CD1c-positive myeloid dendritic cell (primary cell): ENCODE data around the gene PALLD.

Experiments
- DNase-seq: peaks from one replicate; pipeline ENCODE4 v3.0.0-alpha.2; 2016; ENCODE audit errors: extremely low spot score

PALLD gene

DNA sequence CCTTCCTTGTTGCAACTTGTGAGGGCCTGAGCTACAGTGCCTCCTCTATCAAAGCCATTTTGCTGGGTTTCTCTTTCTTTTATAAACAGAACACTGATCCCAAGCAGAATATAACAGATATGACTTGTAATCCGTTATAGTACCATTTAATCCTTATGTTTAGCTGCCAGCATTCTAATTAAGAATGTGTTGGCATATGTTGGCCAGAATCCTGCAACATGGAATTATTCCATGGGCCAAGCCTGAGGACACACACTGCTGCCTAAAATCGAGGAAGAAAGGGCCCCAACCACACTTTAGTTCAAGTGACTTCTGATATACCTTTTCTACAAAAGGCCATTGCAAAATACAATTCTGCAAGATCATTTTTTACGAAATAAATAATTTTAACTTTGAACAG lies 28.0 kb downstream of the PALLD start:
- no peak for DNase-seq

DNA sequence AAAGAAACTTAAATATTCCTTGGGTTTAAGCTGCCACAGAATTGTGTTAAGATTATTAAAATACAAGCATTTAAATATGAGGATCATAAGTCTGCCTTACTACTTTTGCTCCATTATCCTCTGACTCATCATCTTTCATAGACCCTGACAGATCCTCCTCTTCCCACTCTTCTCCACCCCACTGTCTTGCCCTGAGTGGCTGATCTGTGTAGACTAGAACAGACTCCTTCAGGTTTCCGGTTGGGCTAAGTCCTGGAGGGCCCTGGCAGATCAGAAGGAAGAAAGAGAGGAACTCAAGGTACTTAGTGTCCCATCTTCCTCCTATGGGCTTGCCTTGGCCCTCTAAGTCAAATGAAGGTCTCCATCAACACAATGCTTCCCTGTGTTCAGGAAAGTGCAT lies 30.7 kb downstream of the PALLD start:
- no peak for DNase-seq

DNA sequence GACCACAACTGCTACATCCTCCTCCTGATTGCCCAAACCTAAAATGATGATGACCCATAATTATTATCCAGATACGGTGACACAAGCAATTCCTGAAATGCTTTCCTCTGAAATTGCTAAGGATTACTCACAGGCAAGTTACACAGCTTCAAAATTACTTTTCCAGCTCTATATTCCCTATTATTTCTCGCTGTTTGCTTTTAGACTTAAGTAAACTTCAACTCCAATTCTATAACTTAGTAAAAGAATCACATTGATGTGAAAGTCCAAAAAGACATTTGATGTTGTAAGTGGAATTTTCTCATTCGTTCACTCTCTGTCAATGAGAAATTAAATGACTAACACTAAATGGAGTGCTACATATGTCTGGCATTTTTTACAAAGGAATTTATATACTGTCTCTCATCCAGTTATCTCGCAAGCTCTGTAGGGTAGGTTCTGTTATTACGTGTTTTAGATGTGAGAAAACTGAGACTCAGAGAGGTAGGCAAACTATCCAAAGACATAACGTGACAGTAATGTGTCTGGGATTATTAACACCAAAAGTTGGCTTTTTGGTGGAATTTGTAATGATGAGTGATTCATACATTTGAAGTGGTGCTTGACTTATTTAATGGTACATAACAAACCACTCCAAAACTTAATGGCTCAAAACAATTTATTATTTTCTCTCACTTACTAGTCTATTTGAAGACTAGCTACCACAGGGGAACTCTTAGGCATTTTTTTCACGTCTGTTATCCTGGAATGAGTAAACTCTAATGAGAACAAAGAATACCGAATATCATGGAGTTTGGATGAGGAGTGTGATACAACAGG lies 31.5 kb downstream of the PALLD start:
- no peak for DNase-seq

DNA sequence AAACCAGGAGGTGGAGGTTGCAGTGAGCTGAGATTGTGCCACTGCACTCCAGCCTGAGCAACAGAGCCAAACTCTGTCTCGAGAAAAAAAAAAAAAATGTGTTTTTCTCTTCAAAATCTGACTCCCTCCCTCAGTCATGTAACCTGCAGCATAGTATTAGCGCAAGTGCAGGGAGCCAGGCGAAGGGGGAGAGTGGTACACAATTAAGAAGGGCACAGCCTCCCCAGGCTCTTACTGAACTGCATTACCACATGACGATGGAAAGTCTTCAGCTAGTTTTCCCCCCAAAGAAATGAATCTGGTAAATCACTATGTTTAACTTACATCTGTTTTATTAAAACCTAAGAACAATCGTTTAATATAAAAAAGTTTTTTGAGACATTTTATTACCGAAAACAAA lies 32.4 kb downstream of the PALLD start:
- DNase-seq, result no peak

DNA sequence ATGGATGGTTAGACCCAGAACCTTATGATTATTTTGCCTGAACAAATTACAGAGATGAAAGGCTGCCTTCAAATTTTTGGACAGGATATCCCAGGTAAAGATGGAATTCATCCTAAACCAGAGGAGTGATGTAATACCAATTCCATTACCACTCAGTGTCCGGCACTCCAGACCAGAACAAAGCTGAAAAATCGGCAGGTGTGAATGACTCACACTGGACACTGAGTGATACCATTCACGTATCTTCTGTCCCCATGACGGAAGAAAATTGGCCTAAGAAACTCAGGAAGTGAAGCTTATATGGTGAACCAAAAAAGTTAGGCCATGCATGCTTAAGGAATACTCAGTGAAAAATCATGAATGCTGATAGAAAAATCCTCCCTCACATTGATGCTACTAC lies 34.5 kb downstream of the PALLD start:
- no peak for DNase-seq

DNA sequence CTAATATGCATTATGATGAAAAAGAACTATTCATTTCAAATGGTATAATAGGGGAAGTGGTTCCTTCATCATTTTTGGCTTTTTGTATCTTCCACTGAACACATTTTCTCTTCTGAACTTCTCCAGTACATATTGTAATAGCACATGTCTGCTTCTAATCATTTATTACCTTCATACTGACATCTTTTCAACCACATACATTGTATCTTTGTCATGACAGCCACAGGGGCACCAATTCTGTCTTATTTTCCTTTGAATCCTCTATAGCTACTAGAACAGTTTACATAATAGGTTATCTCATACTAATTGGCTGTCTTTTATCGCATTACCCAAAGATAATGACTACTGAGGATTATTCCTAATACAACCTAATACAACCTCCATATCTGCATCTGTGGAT lies 37.7 kb downstream of the PALLD start:
- DNase-seq, result no peak

DNA sequence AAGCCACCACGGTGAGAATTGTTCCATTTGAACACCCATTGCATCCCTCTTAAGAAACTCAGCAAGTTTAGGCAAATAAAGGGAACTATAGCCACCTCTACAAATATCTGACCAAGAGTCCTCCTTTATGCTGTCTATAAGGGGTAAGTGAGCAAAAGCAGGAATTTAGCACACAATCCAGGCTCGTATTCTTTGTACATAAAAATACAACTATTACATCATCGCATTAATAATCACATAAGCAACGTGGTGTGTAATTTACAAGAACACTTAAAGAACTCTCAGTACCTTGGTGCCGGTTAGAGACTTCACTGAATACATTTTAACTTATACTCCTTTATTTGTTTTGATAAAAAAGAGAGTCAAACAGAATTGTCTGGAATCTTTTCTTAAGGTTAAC lies 38.8 kb downstream of the PALLD start:
- no peak for DNase-seq

DNA sequence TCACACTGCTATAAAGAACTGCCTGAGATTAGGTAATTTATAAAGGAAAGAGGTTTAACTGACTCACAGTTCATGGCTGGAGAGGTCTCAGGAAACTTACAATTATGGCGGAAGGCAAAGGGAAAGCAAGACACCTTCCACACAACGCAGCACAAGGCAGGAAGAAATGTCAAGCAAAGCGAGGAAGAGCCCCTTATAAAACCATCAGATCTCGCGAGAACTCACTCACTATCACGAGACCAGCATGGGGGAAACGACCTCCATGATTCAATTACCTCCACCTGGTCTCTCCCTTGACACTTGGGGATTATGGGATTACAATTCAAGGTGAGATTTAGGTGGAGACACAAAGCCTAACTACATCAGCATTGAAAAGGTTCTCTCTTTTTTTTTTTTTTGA lies 39.6 kb downstream of the PALLD start:
- no peak for DNase-seq

DNA sequence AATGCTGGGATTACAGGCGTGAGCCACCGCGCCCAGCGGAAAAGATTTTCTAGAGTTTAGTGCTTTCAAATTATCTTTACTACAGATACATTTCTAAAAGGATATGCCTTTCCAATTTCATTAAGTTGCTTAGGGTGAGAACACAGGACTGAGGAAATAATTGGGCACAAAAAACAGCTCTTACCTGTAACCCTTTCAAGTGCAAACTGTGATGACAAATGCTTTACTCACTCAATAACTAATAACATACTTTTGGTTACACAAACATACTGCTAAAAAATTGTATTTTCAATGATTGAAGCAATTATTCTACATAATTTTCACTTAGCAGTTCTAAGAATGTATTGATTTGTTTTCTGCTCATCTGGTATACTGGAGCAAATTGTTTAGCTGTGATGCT lies 40.2 kb downstream of the PALLD start:
- DNase-seq, result no peak

DNA sequence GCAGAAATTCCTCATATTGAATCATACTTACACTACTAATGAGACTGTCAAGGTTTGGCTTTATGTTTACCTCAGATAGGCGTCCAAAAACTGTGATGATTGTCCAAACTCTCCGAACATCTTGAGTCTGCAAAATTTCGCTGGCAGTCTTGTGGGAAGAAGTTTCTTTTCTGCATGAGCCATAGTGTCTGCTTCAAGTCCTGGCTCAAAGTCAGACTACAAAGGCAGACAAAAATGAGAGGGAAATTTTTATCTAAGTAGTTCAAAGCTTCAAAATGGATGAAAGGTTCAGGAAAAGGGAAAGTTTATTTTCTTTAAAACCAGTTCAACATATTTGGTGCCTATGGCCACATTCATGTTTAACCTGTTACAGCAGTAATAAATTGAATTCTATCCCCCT lies 40.7 kb downstream of the PALLD start:
- DNase-seq, result no peak

DNA sequence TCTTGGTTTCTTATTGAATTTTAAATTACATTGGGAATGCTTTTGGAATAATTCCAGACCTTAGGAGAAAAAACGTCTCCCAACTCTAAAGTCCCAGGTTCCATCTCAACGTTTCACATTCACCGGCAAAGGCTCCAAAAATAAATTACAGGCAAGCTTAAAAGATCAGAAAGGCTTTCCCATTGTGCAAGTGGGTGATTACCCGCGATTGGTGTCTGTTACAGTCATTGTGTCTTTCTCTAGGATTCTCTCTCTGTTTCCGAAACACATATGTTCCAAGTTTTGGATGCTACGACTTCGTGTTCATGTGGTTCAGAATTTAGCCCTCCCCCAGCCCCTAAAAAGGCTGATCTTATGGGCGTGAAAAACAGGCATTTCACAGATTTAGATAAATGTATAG lies 41.8 kb downstream of the PALLD start:
- no peak for DNase-seq

DNA sequence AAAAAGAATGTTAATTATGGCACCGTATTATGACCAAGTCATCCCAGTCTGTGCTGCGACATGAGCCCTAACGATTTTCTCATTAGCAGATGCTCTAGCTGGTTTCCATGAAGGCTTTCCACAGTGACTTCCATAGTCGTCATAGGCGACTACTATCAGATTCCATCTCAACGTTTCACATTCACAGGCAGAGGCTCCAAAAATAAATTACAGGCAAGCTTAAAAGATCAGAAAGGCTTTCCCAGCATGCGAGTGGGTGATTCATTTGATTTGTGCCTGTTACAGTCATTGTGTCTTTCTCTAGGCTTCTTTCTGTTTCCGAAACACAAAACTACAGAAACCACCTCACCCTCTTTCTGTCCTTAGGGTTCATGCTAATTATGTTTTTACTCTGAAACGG lies 43.2 kb downstream of the PALLD start:
- DNase-seq, result no peak

DNA sequence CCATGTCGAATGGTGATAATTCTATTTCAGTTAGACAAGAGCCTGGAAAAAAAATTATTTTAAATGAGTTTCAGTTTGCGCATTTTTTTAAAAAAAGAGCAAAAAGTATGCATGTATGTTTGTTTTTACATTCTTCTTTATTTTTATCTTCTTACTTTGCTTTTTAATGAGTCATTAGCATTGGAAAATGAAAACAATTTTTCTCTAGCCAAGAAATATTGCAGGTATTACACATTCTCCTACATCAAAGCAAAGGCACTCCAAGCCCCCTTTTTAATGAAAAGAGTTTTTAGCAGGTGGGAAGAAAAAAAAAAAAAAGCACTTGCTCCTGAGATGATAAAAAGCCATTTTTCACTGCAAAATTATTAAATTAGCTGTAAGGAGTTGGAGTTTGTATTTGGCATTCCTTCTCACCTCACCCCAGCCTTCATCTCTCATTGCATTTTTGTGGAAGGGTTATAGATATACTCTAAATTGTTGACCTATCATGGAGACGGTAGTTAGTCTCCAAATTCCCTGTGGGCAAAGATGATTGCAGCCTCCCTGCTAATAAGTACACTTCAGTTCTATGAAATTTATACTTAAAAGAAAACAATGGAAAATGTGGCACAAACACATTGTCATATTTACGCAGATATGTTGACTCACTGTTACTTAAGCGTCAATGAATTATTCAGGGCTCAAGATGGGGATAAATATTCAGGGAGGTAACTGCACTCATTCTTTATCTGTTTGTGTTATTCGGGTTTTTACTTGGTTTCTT lies 43.8 kb downstream of the PALLD start:
- no peak for DNase-seq

DNA sequence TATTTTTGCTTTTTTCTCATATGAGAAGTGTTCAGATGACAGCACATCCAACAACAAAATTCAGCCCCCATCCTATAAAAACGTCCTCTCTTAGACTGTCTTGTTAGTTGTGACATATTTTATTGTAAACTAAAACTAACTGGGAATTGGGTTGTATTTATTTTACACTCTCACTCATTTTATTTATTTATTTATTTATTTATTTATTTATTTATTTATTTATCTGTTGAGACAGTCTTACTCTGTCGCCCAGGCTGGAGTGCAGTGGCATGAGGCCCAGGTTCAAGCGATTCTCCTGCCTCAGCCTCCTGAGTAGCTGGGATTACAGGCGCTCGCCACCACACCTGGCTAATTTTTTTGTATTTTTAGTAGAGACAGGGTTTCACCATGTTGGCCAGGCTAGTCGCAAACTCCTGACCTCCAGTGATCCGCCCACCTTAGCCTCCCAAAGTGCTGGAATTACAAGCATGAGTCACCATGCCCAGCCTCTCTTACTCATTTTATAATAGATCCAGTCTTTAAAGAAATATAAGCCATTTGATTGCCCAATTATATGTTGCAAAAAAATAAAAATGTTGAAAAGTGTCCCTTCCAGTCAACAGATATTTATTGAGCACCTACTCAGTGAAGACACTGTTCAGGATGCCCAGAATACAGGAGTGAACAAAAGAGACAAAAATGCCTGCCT lies 44.6 kb downstream of the PALLD start:
- DNase-seq, result no peak

DNA sequence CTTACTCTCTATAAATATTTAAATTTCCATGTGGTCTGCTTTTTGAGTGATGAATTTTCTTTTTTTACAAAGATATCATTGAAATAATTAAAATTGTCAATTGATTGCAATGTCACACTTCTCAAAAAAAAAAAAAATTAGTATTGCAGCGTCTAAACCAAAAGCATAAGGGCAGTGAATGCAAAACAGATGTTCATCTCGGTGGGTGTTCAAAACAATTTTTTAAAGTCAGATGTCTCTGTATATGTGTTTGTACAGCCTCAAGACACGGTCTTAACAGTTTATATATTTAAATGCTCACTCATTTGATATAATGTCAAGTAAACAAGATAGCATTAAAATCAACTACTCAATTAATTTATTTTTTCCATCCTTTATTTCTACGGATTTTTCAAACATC lies 52.3 kb downstream of the PALLD start:
- no peak for DNase-seq

DNA sequence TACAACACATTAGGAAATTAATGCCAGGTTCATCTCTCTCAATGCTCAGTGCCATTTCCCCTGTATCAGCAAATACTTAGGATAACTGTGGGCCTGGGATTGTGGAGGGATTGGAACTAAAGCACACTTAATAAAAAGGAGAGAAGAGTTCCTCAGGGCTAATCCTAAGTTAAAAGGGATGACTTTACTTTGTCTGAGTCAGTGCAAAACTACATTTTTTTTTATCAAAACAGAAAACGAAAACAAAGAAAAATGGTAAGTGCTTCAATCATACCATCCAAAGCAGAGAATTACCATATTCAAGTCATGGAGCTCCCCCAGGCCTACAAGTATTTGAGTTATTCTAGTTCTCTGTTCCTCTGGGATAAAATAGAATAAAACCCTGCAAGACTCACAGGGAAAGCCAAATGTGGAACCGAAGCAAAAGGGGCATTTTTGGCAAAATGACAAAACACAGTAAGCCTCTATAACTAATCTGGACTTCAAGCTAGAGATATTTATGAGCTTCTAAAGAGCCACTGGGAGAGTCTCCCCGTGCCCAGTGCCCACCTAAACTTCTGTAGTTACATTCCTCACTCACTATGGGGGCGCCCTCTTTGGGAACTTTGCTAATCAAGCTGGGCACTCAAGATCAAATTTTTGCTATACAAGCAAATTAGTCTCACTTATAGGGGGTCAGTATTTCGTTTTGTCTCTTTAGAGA lies 53.4 kb downstream of the PALLD start:
- DNase-seq, result no peak

DNA sequence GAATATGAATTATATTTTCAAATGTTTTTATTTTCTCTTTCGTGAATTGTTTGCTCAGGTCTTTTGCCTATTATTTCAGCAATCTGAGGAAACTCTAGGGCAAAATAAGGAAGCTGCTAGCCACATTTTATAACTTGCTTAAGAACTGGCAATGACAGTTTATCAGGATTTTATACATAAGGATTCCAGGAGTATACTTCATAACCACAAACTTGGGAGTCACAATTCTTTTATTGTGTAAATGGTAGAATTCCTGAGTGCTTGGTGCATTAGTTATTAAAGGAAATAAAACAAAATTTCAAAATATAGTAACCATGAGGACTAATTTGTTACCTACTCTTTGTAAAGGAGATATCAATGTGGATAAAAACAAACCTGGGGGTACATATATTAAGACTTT lies 54.4 kb downstream of the PALLD start:
- no peak for DNase-seq

DNA sequence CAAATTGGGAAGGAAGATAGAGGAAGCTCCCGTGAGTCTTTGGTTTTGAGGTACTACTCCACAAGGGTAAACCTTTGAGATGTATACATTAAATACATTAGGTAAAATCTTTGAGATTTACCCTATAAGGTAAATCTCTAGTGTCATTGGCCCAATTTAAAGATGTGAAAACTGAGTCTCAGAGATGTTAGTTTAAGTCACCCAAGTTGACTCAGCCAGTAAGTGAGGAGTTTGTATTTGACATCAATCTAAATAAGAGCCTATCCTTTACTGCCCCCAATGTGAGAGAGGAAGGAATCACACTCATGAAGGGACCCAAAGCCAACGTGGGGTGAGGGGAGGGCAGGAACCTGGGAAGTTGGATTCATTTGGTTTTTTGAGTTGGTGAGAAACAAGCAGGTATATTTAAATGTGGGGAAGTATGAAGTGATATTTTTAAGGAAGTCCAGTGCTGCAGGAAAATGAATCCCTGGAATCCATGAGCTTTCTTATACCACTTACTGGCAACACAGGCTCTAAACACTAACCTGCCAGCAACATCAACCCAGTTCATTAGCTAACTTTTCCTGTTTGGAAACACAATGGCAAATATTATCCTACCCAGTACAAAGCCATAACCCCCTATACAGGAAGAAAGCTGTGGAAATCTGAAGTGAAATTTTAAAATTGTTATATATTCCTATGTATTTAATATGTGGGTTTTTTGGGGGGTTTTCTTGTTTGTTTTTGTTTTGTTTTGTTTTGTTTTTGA lies 55.3 kb downstream of the PALLD start:
- DNase-seq, result no peak

DNA sequence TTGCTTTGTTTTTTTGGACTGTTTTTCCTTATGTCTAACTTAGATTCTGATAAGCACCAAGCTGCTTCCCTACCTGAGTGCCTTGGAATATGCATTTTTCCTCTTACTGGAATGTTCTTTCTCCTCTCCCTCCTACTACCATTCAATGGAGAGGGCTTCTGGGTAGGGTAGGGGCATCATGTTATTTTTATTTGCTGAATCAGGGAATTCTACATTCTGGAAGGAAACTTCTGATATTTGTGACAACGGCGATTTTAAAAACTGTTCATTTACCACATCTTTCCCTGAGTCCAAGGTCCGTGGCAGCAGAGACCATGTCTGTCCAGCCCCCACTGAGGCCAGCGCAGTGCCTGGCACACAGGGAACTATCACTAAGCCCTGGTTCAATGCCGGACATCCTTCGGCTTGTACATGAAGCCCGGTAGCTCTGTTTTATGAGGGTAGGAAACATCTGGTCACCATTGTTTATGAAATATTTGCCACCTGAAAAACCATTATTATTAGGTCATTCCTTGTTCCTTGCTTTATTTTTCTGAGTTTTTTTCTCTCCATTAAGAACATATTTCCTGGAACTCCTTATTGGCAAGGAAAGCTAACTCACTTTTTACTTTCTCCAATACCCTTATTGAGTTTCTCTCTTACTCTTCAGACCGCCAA lies 57.0 kb downstream of the PALLD start:
- no peak for DNase-seq

DNA sequence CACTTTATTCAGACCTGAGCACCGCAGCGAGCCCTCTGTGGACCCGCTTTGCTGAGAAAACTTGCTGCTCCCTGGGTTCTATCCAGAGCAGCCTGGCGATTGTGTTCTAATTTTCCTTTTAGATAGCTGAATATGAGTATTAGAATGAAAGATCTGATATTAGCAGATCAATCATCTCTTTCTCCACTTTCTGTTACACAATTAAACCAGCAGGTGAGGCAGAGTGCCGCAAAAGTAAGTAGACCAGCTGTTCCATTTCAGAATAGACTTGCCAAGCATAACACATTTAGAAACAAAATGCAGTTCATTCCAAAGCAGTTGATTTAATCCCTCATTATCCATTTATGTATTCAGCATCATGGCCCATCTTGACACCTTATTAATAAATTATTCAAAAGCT lies 58.6 kb downstream of the PALLD start:
- DNase-seq, result no peak

DNA sequence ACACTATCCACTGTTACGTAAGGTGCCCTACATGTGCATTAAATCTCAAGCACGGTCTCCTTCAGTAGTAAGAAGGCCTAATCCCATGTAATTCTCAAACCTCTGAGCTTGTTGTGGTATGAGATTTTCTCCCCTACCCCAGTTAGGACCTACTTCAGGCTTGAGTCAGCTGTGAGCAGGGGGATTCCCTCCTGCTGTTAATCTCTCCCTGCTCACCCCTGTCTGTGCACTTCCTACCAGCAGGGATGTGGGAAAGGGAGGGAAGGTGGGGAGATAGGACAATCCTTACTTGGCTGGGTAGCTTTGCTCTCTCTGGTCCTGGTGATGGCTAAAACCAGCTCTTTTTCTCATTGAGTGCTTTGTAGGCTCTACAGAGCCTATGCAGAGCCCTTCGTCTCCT lies 60.8 kb downstream of the PALLD start:
- DNase-seq, result no peak
